ENCODE measurements around the gene RIC1.
"Not testable (repeated sequence)": the region's sequence is repeated elsewhere in the genome, so short reads cannot be mapped to it uniquely, and the experiment has no call there.

Gene RIC1

DNA sequence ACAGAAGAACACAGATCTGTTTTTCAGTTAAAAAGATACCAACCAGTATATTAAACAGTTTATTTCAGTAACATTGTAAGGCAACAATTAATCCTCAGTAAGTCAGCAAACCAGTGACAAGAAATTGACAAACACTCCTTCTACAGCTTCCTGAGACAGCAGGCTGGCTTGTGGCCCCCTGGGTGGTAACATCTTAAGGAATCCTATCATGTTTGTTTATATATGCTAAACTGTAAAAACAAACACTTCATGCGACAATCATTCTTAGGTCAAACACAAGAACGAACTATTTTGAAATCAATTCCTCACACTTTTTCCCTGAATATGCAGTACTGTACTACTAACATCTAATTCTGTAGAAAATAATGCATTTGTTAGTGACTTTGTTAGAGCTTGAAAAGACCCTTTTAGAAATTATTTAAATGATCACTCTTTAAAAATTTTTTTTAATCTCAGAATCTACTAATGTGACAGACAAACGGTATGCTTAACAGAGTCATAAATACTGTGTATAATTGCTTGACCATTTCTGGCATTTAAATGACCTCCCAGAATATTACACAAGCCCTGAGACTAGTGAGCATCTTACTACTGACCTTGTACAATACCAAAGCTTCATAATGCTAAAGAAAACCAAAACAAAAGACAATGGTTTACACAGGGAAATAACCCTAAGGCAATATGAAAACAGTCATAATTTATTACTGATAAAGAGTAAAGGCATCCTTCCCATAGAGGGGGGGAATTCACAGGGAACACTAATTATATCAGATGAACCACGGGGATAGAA, 155.8 kb downstream of the RIC1 start:
- Mint-ChIP-seq H3K4me1 (peaks cover 5% of the 10 kb centered on the region), H3K9me3 (peaks cover 15% of the 10 kb centered on the region), H3K27me3 (no peaks in the 10 kb centered on the region), H3K27ac (peak overlapping the region; percentile 59), H3K4me3 (no peak overlapping the region), H3K36me3 (peaks cover 63% of the 10 kb centered on the region)
- no peak for ATAC-seq (ENCODE audit: low read depth)
- no peak for DNase-seq (ENCODE audit: low spot score in 2 of 2)

- ATAC-seq (ENCODE audit: low read depth) (no peak), DNase-seq (ENCODE audit: low spot score in 2 of 2) (no peak)
- H3K27me3 Mint-ChIP-seq: no peaks in the 10 kb centered on the region
- peak overlapping the region; percentile 11 for H3K27ac Mint-ChIP-seq
- H3K9me3 Mint-ChIP-seq: peaks cover 12% of the 10 kb centered on the region
- H3K4me1 Mint-ChIP-seq: peaks cover 6% of the 10 kb centered on the region
- H3K36me3 Mint-ChIP-seq: peaks cover 60% of the 10 kb centered on the region
- H3K4me3 Mint-ChIP-seq: no peak overlapping the region
These were observed 157.6 kb downstream of the RIC1 start for GRCh38 chr9:5786370-5787127.

GRCh38 chr9:5787220-5787619, 158.3 kb downstream of the RIC1 start:
- Mint-ChIP-seq H3K27ac (peak overlapping the region; percentile 11), H3K27me3 (no peaks in the 10 kb centered on the region), H3K4me3 (no peak overlapping the region), H3K9me3 (peaks cover 8% of the 10 kb centered on the region), H3K36me3 (peaks cover 61% of the 10 kb centered on the region), H3K4me1 (peaks cover 6% of the 10 kb centered on the region)
- no peak for ATAC-seq (ENCODE audit: low read depth)
- no peak for DNase-seq (ENCODE audit: low spot score in 2 of 2)

DNA sequence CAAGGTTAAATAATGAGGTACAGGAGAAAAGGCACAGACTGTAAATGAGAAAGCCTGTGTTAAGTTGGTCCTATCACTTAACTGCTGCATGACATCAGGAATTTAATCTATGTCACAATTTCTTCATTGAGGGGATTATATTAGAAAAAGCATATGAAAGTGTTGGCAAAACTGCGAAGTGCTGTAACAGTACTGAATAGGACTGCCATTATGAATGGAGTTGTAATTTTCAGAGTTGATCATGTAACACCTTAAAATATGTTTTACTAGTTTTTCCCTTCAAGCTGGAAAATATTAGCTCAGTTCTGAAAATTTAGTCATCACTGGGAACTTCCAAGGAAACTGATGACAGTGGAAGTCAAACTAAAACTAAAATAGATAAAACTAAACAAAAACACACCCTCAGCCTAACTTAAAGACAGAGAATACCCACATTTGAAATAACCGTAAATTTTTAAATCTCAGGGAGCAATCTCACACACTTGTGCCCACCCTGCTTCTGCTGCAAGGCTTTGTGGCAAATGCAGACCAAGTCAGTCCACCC, 158.9 kb downstream of the RIC1 start:
- H3K4me3 Mint-ChIP-seq: no peak overlapping the region
- H3K27ac Mint-ChIP-seq: peak overlapping the region; percentile 11
- peaks cover 6% of the 10 kb centered on the region for H3K4me1 Mint-ChIP-seq
- no peaks in the 10 kb centered on the region for H3K27me3 Mint-ChIP-seq
- no peak for DNase-seq (ENCODE audit: low spot score in 2 of 2)
- no peak for ATAC-seq (ENCODE audit: low read depth)
- H3K36me3 Mint-ChIP-seq: peaks cover 55% of the 10 kb centered on the region
- H3K9me3 Mint-ChIP-seq: peaks cover 4% of the 10 kb centered on the region

GRCh38 chr9:5789489-5789888, 160.6 kb downstream of the RIC1 start:
- Mint-ChIP-seq H3K9me3 (peaks cover 2% of the 10 kb centered on the region), H3K36me3 (peaks cover 54% of the 10 kb centered on the region), H3K4me3 (no peak overlapping the region), H3K27me3 (no peaks in the 10 kb centered on the region), H3K27ac (no peak overlapping the region), H3K4me1 (peaks cover 6% of the 10 kb centered on the region)
- no peak for DNase-seq (ENCODE audit: low spot score in 2 of 2)
- ATAC-seq (ENCODE audit: low read depth): no peak

DNA sequence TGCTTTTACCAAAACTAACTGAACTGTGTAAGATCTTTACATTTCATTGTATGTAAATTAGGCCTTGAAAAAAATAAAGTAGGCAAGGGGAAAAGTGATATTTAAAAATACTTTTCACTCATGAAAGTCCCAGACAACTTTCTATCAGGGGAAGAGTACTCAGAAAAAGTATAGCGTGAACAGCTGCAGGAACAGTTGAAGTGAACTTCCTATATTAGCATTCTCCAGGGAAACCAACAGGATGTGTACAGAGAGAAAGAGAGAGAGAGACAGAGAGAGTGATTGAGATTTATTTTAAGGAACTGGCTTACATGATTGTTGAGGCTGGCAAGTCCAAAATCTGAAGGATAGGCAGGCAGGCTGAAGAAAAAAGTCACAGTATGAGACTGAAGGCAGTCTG, 162.0 kb downstream of the RIC1 start:
- H3K9me3 Mint-ChIP-seq: peaks cover 2% of the 10 kb centered on the region
- H3K27ac Mint-ChIP-seq: no peak overlapping the region
- no peaks in the 10 kb centered on the region for H3K27me3 Mint-ChIP-seq
- peaks cover 52% of the 10 kb centered on the region for H3K36me3 Mint-ChIP-seq
- DNase-seq (ENCODE audit: low spot score in 2 of 2): no peak
- H3K4me1 Mint-ChIP-seq: peaks cover 6% of the 10 kb centered on the region
- no peak for ATAC-seq (ENCODE audit: low read depth)
- no peak overlapping the region for H3K4me3 Mint-ChIP-seq

DNA sequence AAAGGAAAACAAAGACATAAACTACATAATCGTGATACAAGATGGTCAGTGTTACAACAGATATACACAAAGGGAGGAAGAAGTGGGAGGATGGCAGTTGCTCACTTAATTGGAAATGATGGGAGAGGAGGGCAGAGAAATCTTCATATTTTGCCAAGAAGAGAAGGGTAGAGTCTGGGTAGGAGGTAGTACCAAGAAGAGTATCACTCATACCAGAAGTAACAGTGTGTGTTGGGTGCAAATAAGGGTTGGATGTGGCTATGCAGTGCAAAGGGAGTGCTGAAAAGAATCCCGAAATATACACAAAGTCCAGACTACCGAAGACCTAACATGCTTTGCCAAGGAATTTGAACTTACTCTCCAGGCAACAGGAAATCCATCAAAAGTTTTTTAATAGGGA, 163.0 kb downstream of the RIC1 start:
- peaks cover 48% of the 10 kb centered on the region for H3K36me3 Mint-ChIP-seq
- ATAC-seq (ENCODE audit: low read depth): no peak
- no peak overlapping the region for H3K4me3 Mint-ChIP-seq
- H3K9me3 Mint-ChIP-seq: peaks cover 2% of the 10 kb centered on the region
- H3K4me1 Mint-ChIP-seq: peaks cover 6% of the 10 kb centered on the region
- no peak for DNase-seq (ENCODE audit: low spot score in 2 of 2)
- no peaks in the 10 kb centered on the region for H3K27me3 Mint-ChIP-seq
- H3K27ac Mint-ChIP-seq: no peak overlapping the region

GRCh38 chr9:5793812-5794211, 164.9 kb downstream of the RIC1 start:
- DNase-seq (ENCODE audit: low spot score in 2 of 2) (no peak), ATAC-seq (ENCODE audit: low read depth) (no peak)
- Mint-ChIP-seq H3K36me3 (peaks cover 43% of the 10 kb centered on the region), H3K27me3 (no peaks in the 10 kb centered on the region), H3K4me1 (peaks cover 6% of the 10 kb centered on the region), H3K9me3 (peaks cover 2% of the 10 kb centered on the region), H3K27ac (no peak overlapping the region), H3K4me3 (no peak overlapping the region)

- H3K27me3 Mint-ChIP-seq: no peaks in the 10 kb centered on the region
- no peaks in the 10 kb centered on the region for H3K9me3 Mint-ChIP-seq
- peaks cover 30% of the 10 kb centered on the region for H3K36me3 Mint-ChIP-seq
- ATAC-seq (ENCODE audit: low read depth): no peak
- H3K27ac Mint-ChIP-seq: no peak overlapping the region
- no peak overlapping the region for H3K4me3 Mint-ChIP-seq
- DNase-seq (ENCODE audit: low spot score in 2 of 2): no peak
- no peaks in the 10 kb centered on the region for H3K4me1 Mint-ChIP-seq
These were observed 167.4 kb downstream of the RIC1 start for GRCh38 chr9:5796298-5796697.

DNA sequence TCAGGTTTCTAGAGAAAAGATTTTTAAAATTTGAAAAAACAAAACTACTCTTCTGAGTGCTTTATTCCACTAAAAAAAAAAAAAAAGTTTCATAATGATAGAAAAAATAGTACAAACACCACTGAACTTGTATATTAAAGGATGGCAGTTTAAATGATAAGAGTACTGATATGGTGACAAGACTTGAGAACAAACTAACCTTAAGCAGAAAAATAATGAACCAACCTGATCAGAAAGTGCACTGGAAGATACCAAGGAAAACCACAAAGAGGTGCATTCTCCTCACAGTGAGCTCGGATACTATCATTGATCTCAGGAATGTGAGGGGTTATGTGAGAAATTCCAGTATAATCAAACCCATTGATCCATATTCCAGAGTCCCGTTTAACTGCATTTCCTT, 169.7 kb downstream of the RIC1 start:
- Mint-ChIP-seq H3K27ac (no peak overlapping the region), H3K27me3 (no peaks in the 10 kb centered on the region)
- DNase-seq (ENCODE audit: low spot score in 2 of 2): no peak

GRCh38 chr9:5799314-5799713, 170.4 kb downstream of the RIC1 start:
- DNase-seq (ENCODE audit: low spot score in 2 of 2) (no peak), ATAC-seq (ENCODE audit: low read depth) (no peak)
- H3K4me3 Mint-ChIP-seq: no peak overlapping the region
- H3K27ac Mint-ChIP-seq: no peak overlapping the region
- no peaks in the 10 kb centered on the region for H3K9me3 Mint-ChIP-seq
- no peaks in the 10 kb centered on the region for H3K4me1 Mint-ChIP-seq
- no peaks in the 10 kb centered on the region for H3K27me3 Mint-ChIP-seq
- peaks cover 13% of the 10 kb centered on the region for H3K36me3 Mint-ChIP-seq

More for the DNA sequence above, 169.7 kb downstream of the RIC1 start:
- no peak overlapping the region for H3K4me3 Mint-ChIP-seq
- ATAC-seq (ENCODE audit: low read depth): no peak
- H3K36me3 Mint-ChIP-seq: peaks cover 17% of the 10 kb centered on the region
- no peaks in the 10 kb centered on the region for H3K9me3 Mint-ChIP-seq
- no peaks in the 10 kb centered on the region for H3K4me1 Mint-ChIP-seq

DNA sequence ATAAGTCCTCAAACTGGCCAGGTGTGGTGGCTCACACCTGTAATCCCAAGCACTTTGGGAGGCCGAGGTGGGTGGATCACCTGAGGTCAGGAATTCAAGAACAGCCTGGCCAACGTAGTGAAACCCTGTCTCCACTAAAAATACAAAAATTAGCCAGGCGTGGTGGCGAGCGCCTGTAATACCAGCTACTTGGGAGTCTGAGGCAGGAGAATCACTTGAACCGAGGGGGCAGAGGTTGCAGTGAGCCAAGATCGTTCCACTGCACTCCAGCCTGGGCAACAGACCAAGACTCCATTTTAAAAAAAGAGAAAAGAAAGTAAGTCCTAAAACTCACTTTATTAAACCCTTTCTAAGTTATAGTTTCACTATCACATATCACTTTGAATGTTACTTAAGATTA, 171.5 kb downstream of the RIC1 start:
- H3K36me3 Mint-ChIP-seq: peaks cover 12% of the 10 kb centered on the region
- not testable (repeated sequence) for H3K4me3 Mint-ChIP-seq; H3K9me3 Mint-ChIP-seq; H3K27me3 Mint-ChIP-seq; H3K27ac Mint-ChIP-seq; DNase-seq (ENCODE audit: low spot score in 2 of 2); H3K4me1 Mint-ChIP-seq; ATAC-seq (ENCODE audit: low read depth)

DNA sequence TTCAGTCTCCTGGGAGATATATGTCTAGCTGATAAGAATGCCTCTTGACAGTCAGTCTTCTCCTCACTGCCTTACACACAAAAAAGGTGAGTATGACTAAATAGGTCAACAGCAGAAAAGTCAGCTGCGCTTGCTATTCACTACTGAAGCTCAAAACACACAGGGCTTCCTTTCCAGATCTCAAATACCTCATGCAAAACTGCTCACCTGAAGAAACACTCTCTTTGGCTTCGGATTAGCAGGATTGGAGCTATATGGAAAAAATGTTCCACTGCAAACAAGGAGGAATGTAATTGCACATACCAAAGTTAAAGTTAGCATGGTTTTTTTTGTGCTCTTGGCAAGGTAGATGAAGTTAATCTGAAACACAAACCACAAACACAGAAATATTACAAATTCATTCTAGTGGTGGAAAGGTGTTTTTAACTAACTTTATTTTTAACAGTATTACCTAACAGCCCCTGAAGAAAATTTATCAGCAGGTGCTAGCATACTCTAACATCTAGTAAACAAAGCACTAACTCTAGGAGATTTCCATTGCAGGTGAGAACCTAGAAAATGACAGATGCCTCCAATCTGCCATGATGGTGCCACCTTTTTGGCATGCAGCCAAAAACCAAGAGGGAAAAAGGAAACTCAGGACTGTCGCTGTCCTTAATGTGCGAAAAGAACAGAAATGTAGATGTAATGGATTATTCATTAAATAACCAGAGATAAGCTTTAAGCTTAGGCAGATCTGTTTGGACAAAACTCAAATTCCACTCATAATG, 172.2 kb downstream of the RIC1 start:
- Mint-ChIP-seq H3K27ac (no peak overlapping the region), H3K27me3 (no peaks in the 10 kb centered on the region), H3K36me3 (peaks cover 12% of the 10 kb centered on the region), H3K4me1 (no peaks in the 10 kb centered on the region), H3K9me3 (no peaks in the 10 kb centered on the region), H3K4me3 (no peak overlapping the region)
- ATAC-seq (ENCODE audit: low read depth) (no peak), DNase-seq (ENCODE audit: low spot score in 2 of 2) (no peak)

- H3K27ac Mint-ChIP-seq: no peak overlapping the region
These were observed 172.8 kb downstream of the RIC1 start for GRCh38 chr9:5801739-5802113.

More at GRCh38 chr9:5801739-5802113, 172.8 kb downstream of the RIC1 start:
- H3K9me3 Mint-ChIP-seq: no peaks in the 10 kb centered on the region
- peaks cover 8% of the 10 kb centered on the region for H3K36me3 Mint-ChIP-seq
- DNase-seq (ENCODE audit: low spot score in 2 of 2) (no peak), ATAC-seq (ENCODE audit: low read depth) (no peak)
- H3K27me3 Mint-ChIP-seq: no peaks in the 10 kb centered on the region
- no peak overlapping the region for H3K4me3 Mint-ChIP-seq
- no peaks in the 10 kb centered on the region for H3K4me1 Mint-ChIP-seq

Data from memory B cell (primary cell).